K562 (cell line): Measurements from ENCODE around the gene CLCN6. TPM values are rescaled to one million over a fixed set of nuclear protein-coding genes. Genes with fewer than 3 reads are reported as not detected.

Experiments
- CGGBP1 ChIP-seq: fragments of 250-450 bp; sonication (Bioruptor Pico); IDR thresholded peaks from 2 replicates; pipeline ENCODE4 v1.9.0; 2021; ENCODE audit warnings: mild to moderate bottlenecking
- CHD4 ChIP-seq: fragments of 200-600 bp; sonication (generic); IDR thresholded peaks from 3 replicates; pipeline ENCODE4 v1.6.1; 2012; ENCODE audit warnings: low read depth, mild to moderate bottlenecking, mixed read lengths, low read length, inconsistent platforms; ENCODE audit not compliant: insufficient read depth, insufficient replicate concordance, poor library complexity, severe bottlenecking
- CUX1 ChIP-seq: fragments of 200-800 bp; sonication (Bioruptor generic); IDR thresholded peaks from 2 replicates; pipeline ENCODE4 v1.6.1; 2016; ENCODE audit warnings: missing genetic modification characterization, missing compliant biosample characterization
- E4F1 ChIP-seq: fragments of 250-450 bp; sonication (Bioruptor Pico); IDR thresholded peaks from 2 replicates; pipeline ENCODE4 v1.5.0; 2021; ENCODE audit warnings: mild to moderate bottlenecking, borderline replicate concordance
- KHSRP ChIP-seq: fragments of 450-650 bp; IDR thresholded peaks from 2 replicates; pipeline ENCODE4 v1.6.1; 2017
- L3MBTL2 ChIP-seq: fragments of 450-650 bp; IDR thresholded peaks from 2 replicates; pipeline ENCODE4 v1.6.1; 2016; ENCODE audit warnings: mild to moderate bottlenecking, moderate library complexity
- NKRF ChIP-seq: fragments of 450-650 bp; IDR thresholded peaks from 2 replicates; pipeline ENCODE4 v1.6.1; 2016; ENCODE audit warnings: borderline replicate concordance
- RBFOX2 ChIP-seq: fragments of 200-400 bp; formaldehyde crosslinking; IDR thresholded peaks from 2 replicates; pipeline ENCODE4 v1.6.1; 2017; ENCODE audit warnings: low read depth, mild to moderate bottlenecking, low read length, moderate library complexity
- SOX6 ChIP-seq: fragments of 450-650 bp; IDR thresholded peaks from 2 replicates; pipeline ENCODE4 v1.6.1; 2014; ENCODE audit warnings: mild to moderate bottlenecking
- SUPT5H ChIP-seq: fragments of 450-650 bp; IDR thresholded peaks from 2 replicates; pipeline ENCODE4 v1.6.1; 2016
- TCF7 ChIP-seq: sonication (generic); IDR thresholded peaks from 2 replicates; pipeline ENCODE4 v1.6.1; 2016; ENCODE audit warnings: antibody characterized with exemption, borderline replicate concordance
- TOE1 ChIP-seq, 2 experiments: fragments of 450-650 bp in 1 of 2; sonication (generic) in 1 of 2; formaldehyde crosslinking in 1 of 2; IDR thresholded peaks; 2 replicates each; pipeline versions ENCODE4 v1.7.1 to v1.8.0; 2016 to 2022; ENCODE audit warnings: borderline replicate concordance in 2 of 2, mild to moderate bottlenecking in 2 of 2, antibody characterized with exemption in 1 of 2, inconsistent platforms in 1 of 2, low read depth in 1 of 2, missing genetic modification reagents in 1 of 2, moderate library complexity in 1 of 2
- ZBTB7A ChIP-seq: IDR thresholded peaks from 2 replicates; pipeline ENCODE4 v1.6.1; 2011; ENCODE audit warnings: low read depth, mild to moderate bottlenecking, low read length, moderate library complexity, borderline replicate concordance; ENCODE audit not compliant: control insufficient read depth
- ZKSCAN1 ChIP-seq: fragments of 150-350 bp; IDR thresholded peaks from 2 replicates; pipeline ENCODE4 v1.6.1; 2016; ENCODE audit warnings: low read depth, low read length
- ZNF134 ChIP-seq: fragments of 250-450 bp; sonication (Bioruptor Pico); conservative IDR thresholded peaks from 2 replicates; pipeline ENCODE4 v1.4.0; 2020
- polyA plus RNA-seq, 8 experiments: library from polyadenylated mRNA; depleted of rRNA in 4 of 8; stranded (reverse) in 5 of 8; unstranded in 3 of 8; fragments of >200 nt; fragmentation: Nextera tagmentation in 2 of 8; fragmentation: Illumina TruSeq in 1 of 8; extraction: Ambion mirVana in 2 of 8; extraction: Trizol in 1 of 8; gene quantifications; 2 replicates each; pipeline versions ENCODE4 v1.2.1 to v1.2.3, GENCODE V29; 2011 to 2014; ENCODE audit warnings: inconsistent platforms in 1 of 8, missing spikeins in 1 of 8
- total RNA-seq, 7 experiments: library from RNA; depleted of rRNA in 6 of 7; stranded (reverse); fragments of >200 nt in 6 of 7; fragmentation: Illumina TruSeq in 2 of 7; extraction: Trizol in 2 of 7; gene quantifications; 2 replicates each; pipeline versions ENCODE4 v1.2.1 to v1.2.3, GENCODE V29; 2011 to 2021; ENCODE audit warnings: low replicate concordance in 1 of 7

The CLCN6 gene
- total and polyA plus RNA-seq, 9 of the 15 experiments (the other 6 are each of a cell fraction or from before 2014, with no cell fraction given), result 2.0 to 21.8 (median 13.6) TPM

- TF ChIP-seq E4F1 (CRISPR knock-in tag), result peak; percentile 65; the same call in 1 of the 2 replicates
- no peak for TF ChIP-seq ZKSCAN1
- peak; percentile 92 for TF ChIP-seq ZBTB7A
- no peak for TF ChIP-seq CUX1
- TF ChIP-seq TCF7, result 0 out of 2 replicates have a peak, but pooled peaks have one; percentile 29
- peak; percentile 58 for TF ChIP-seq SOX6
- peak; percentile 61 for TF ChIP-seq RBFOX2
- TF ChIP-seq TOE1 (IDR thresholded peaks at IDR 0.05; ENCODE audit: borderline replicate concordance), result peak; percentile 75
- no peak for TF ChIP-seq TOE1 (CRISPR knock-in tag; IDR thresholded peaks at IDR 0.05; ENCODE audit: borderline replicate concordance, low read depth)
- peak; percentile 48; the same call in 1 of the 2 replicates for TF ChIP-seq L3MBTL2
- TF ChIP-seq ZNF134, result peak; percentile 63; the same call in 1 of the 2 replicates
- TF ChIP-seq CGGBP1 (CRISPR knock-in tag), result no peak
- no peak for TF ChIP-seq CHD4
- peak; percentile 47; the same call in 1 of the 2 replicates for TF ChIP-seq NKRF
- peak; percentile 54 for TF ChIP-seq SUPT5H
- 0 out of 2 replicates have a peak, but pooled peaks have one; percentile 24 for TF ChIP-seq KHSRP
These were observed 20.8 kb upstream of the CLCN6 start (continued) for GRCh38 chr1:11784993-11785769.
